Progenitor cell of endocrine pancreas (in vitro differentiated cells): ENCODE data around the gene TALDO1. TPM values are rescaled to one million over a fixed set of nuclear protein-coding genes. Genes with fewer than 3 reads are reported as not detected.

Experiments
- DNase-seq: peaks from one replicate; pipeline ENCODE4 v3.0.0; 2021; ENCODE audit warnings: low spot score; ENCODE audit not compliant: unreplicated experiment
- H3K27ac Mint-ChIP-seq: 2 replicates; pipeline ENCODE4 v1.8.0; 2021; ENCODE audit warnings: mild to moderate bottlenecking, moderate library complexity, mixed read lengths
- H3K27me3 Mint-ChIP-seq: 2 replicates; pipeline ENCODE4 v1.8.0; 2021; ENCODE audit warnings: mixed read lengths
- H3K36me3 Mint-ChIP-seq: 2 replicates; pipeline ENCODE4 v1.8.0; 2022; ENCODE audit warnings: mixed read lengths; ENCODE audit not compliant: insufficient read depth
- H3K4me1 Mint-ChIP-seq: 2 replicates; pipeline ENCODE4 v1.8.0; 2021; ENCODE audit warnings: low read depth, mixed read lengths
- H3K4me3 Mint-ChIP-seq: 2 replicates; pipeline ENCODE4 v1.8.0; 2021; ENCODE audit warnings: low read depth, mild to moderate bottlenecking, moderate library complexity, mixed read lengths
- H3K9me3 Mint-ChIP-seq: 2 replicates; pipeline ENCODE4 v1.8.0; 2021; ENCODE audit warnings: low read depth, mixed read lengths
- CTCF ChIP-seq: fragments of 200-600 bp; sonication (generic); IDR thresholded peaks from one replicate; pipeline ENCODE4 v1.5.0; 2021; ENCODE audit warnings: antibody characterized with exemption, mild to moderate bottlenecking; ENCODE audit not compliant: unreplicated experiment
- total RNA-seq: library from RNA; stranded (reverse); gene quantifications from 2 replicates; pipeline ENCODE4 v1.2.1, GENCODE V29; 2021

Gene TALDO1
- total RNA-seq, 1 donor from 2014 or later = 112 TPM

- Mint-ChIP-seq H3K4me3 (no peak overlapping the region), H3K27ac (no peak overlapping the region)
Observed at GRCh38 chr11:813456-814096, 66.3 kb downstream of the TALDO1 start.

More at GRCh38 chr11:813456-814096, 66.3 kb downstream of the TALDO1 start:
- Mint-ChIP-seq H3K4me1 (peaks cover 13% of the 10 kb centered on the region), H3K27me3 (no peaks in the 10 kb centered on the region), H3K36me3 (peaks cover 8% of the 10 kb centered on the region), H3K9me3 (no peaks in the 10 kb centered on the region)
- DNase-seq = no peak
- TF ChIP-seq CTCF = no peak

Other genes with a start within 250 kb of the TALDO1 start
- 49.4 and 52.6 TPM in 2 replicates for gene RNH1, start 240.2 kb upstream of the TALDO1 start, total RNA-seq
- gene HRAS, start 211.9 kb upstream of the TALDO1 start, total RNA-seq = 53.4 and 61.6 TPM in 2 replicates
- 5.1 and 5.4 TPM in 2 replicates for gene LRRC56, start 209.9 kb upstream of the TALDO1 start, total RNA-seq
- 15.6 and 19.3 TPM in 2 replicates for gene LMNTD2, start 186.7 kb upstream of the TALDO1 start, total RNA-seq
- 38.2 and 40.8 TPM in 2 replicates for gene RASSF7, start 186.5 kb upstream of the TALDO1 start, total RNA-seq
- 44.4 and 44.9 TPM in 2 replicates for gene PHRF1, start 171.0 kb upstream of the TALDO1 start, total RNA-seq
- gene IRF7, start 131.5 kb upstream of the TALDO1 start, total RNA-seq = 8.7 and 12.6 TPM in 2 replicates
- 0.24 and 0.98 TPM in 2 replicates for gene CDHR5, start 122.5 kb upstream of the TALDO1 start, total RNA-seq
- gene SCT, start 120.3 kb upstream of the TALDO1 start, total RNA-seq = 2.9 and 3.8 TPM in 2 replicates
- gene DRD4, start 110.2 kb upstream of the TALDO1 start, total RNA-seq = 1.1 and 2.7 TPM in 2 replicates
- gene DEAF1, start 52.2 kb upstream of the TALDO1 start, total RNA-seq = 49.2 and 57.0 TPM in 2 replicates
- 29.4 and 32.6 TPM in 2 replicates for gene TMEM80, start 51.6 kb upstream of the TALDO1 start, total RNA-seq
- gene EPS8L2, start 41.2 kb upstream of the TALDO1 start, total RNA-seq = 100.0 and 111 TPM in 2 replicates
- gene GATD1, start 30.0 kb downstream of the TALDO1 start, total RNA-seq = 74.1 and 75.4 TPM in 2 replicates
- not detected in 2 replicates for gene CEND1, start 42.6 kb downstream of the TALDO1 start, total RNA-seq
- 40.5 and 48.9 TPM in 2 replicates for gene SLC25A22, start 50.8 kb downstream of the TALDO1 start, total RNA-seq
- 33.3 and 35.0 TPM in 2 replicates for gene PIDD1, start 57.8 kb downstream of the TALDO1 start, total RNA-seq
- gene RPLP2, start 62.5 kb downstream of the TALDO1 start, total RNA-seq = 1,463 and 1,530 TPM in 2 replicates
- 47.3 and 51.1 TPM in 2 replicates for gene PNPLA2, start 71.5 kb downstream of the TALDO1 start, total RNA-seq
- 50.9 and 52.9 TPM in 2 replicates for gene CRACR2B, start 80.5 kb downstream of the TALDO1 start, total RNA-seq
- gene CD151, start 85.5 kb downstream of the TALDO1 start, total RNA-seq = 154 and 160 TPM in 2 replicates
- 89.6 and 97.9 TPM in 2 replicates for gene POLR2L, start 95.1 kb downstream of the TALDO1 start, total RNA-seq
- gene TSPAN4, start 95.4 kb downstream of the TALDO1 start, total RNA-seq = 24.9 and 27.7 TPM in 2 replicates
- gene CHID1, start 163.3 kb downstream of the TALDO1 start, total RNA-seq = 79.1 and 87.0 TPM in 2 replicates
- gene AP2A2, start 178.4 kb downstream of the TALDO1 start, total RNA-seq = 86.6 and 88.8 TPM in 2 replicates